SHP77 (cell line): Measurements from ENCODE around the gene DDI1.

Experiments used
- DNase-seq, 2 experiments: peaks; one replicate each; lab custom pipeline; 2025; lab: John Stamatoyannopoulos, UW

The DDI1 gene

GRCh38 chr11:104078245-104078644 lies 41.8 kb downstream of the DDI1 start:
- no peak for DNase-seq

GRCh38 chr11:104078995-104079394 lies 42.6 kb downstream of the DDI1 start:
- no peak for DNase-seq

GRCh38 chr11:104086621-104087020 lies 50.2 kb downstream of the DDI1 start:
- no peak for DNase-seq
